ENCODE measurements around the gene C6orf120. TPM values are rescaled to one million over a fixed set of nuclear protein-coding genes. Genes with fewer than 3 reads are reported as not detected.

C6orf120 gene
- total RNA-seq (2022; extraction: Qiagen RNA extraction; ENCODE audit: low read depth): 9.5 to 13.1 TPM (median 12.1 TPM) in 5 replicates

DNA sequence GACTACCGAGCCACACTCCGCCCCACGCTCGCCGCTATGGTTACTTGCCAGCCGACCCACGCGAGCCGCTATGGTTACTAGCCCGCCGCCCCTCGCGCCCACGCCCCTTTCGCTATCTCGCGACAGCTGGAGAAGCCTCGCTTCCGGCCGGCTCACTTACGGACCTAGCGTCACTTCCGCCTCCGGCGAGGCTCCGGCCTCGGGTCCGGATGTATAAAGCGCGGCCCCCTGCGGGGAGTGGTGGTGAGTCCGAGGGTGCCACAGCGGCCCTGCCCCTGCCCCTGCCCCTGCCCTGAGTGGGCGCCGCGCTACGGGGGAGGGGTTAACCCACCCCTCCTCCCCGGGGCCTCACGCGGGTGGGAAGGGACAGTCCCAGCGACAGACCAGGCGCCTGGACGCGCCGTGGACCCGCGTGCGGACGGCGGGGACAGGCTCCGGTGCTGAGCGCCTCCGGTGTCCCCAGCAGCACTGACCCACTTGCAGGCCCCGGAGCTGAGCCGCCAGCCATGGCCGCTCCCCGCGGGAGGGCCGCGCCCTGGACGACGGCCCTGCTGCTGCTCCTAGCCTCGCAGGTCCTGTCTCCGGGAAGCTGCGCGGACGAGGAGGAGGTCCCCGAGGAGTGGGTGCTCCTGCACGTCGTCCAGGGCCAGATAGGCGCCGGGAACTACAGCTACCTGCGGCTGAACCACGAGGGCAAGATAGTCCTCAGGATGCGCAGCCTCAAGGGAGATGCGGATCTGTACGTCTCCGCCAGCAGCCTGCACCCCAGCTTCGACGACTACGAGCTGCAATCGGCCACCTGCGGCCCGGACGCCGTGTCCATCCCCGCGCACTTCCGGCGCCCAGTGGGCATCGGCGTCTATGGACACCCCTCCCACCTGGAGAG is at the start of gene C6orf120, which contains the start of gene WDR27:
TSS of gene C6orf120 (plus strand) at position 173 of the 886 bp plus-strand sequence. CDS start at position 507, 334 bp downstream.
TSS of gene WDR27 (minus strand) at position 76 of the 886 bp plus-strand sequence. CDS start 13,024 bp downstream, outside the sequence.

DNA sequence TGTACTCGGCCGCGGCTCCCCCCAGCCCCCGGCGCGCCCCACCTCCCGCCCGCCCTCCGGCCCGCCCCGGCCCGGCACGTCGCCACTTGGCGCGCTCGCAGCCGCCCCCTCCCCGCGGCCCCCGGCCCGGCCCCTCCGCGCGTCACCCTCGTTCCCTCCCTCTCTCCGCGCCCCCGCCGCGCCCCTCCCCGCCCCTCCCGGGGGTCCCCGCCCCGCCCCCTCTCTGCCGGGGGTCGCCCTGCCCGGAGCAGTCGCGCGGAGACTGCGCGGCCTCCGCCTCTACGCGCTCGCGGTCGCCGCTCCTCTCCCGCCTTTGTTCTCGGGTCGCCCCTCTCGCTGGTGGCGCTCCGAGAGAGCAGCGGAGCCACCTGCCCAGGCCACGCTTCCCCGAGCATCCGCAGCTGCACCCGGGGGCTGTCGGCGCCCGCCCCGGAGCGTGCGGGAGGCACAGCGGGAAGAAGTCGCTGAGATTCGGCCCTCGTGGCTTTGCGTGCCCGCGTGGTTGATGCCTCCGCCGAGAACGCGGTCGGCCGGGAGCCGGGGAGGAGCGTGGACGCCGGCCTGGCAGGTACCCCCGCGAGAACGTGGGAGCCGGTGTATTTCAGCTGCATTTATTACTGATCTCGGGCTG is 22.7 kb downstream of the C6orf120 start, which contains the start of gene PHF10:
TSS of gene PHF10 (minus strand) at position 7 of the 631 bp plus-strand sequence. CDS start 569 bp downstream, outside the sequence.

DNA sequence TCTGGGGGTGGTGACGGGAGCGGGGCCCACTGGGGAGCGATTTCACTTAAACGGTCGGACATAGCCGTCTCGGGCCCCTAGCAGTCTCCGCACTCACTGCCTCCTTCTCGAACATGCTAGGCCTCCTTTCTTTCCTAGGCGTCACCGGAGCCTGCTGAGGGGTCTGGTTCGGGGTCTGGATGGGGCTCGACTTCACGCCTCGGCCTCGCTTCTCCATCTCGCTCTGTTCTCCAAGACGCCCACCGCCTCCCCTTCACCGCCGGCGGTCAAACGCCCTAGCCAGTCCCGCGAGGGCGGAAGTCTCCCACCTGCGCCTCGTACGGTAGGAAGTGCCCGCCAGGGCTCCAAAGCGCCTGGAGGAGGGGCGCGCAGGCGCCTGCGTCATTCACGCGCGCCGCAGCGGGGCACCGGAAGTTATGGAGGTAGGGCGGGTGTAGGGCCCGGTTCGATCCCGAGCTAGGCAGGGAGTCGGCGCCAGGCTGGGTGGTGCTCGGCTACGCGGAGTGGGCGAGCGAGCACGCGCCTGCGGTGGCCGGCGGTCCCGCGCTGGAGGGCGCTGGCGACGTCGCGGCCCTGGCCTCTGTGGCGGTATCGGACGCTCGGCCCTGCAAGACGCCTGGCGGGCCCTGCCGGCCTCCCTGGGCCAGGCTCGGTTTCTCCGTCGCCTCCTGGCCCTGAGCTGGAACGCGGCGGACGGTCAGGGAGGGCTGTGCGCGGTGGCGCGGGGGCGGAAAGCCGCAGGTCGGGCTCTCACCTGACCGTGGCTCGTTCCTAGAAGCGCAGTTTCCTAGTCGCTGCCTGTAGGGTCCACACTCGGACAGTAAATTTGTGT is 49.5 kb downstream of the C6orf120 start, which contains the start of the genes DYNLT2 and ERMARD:
TSS of gene DYNLT2 (minus strand) at position 331 of the 832 bp plus-strand sequence. CDS start at position 217, 114 bp downstream.
TSS of gene ERMARD (plus strand) at position 381 of the 832 bp plus-strand sequence. CDS start at position 417, 36 bp downstream.

Other genes with a start within 250 kb of the C6orf120 start
- gene WDR27, start 97 bp upstream of the C6orf120 start, total RNA-seq (2022; extraction: Qiagen RNA extraction; ENCODE audit: low read depth): 9.9 to 14.5 TPM (median 12.9 TPM) in 5 replicates
- 19.9 to 24.1 TPM (median 23.1 TPM) in 5 replicates for gene PHF10, start 22.4 kb downstream of the C6orf120 start, total RNA-seq (2022; extraction: Qiagen RNA extraction; ENCODE audit: low read depth)
- gene DYNLT2, start 49.4 kb downstream of the C6orf120 start, total RNA-seq (2022; extraction: Qiagen RNA extraction; ENCODE audit: low read depth): 0.47 to 0.78 TPM (median 0.55 TPM) in 5 replicates
- gene ERMARD, start 49.5 kb downstream of the C6orf120 start, total RNA-seq (2022; extraction: Qiagen RNA extraction; ENCODE audit: low read depth): 6.0 to 9.3 TPM (median 7.2 TPM) in 5 replicates